Fibroblast of skin of right quadriceps (primary cell): ENCODE results near the gene LILRA5.
"Not testable (repeated sequence)": the region's sequence is repeated elsewhere in the genome, so short reads cannot be mapped to it uniquely, and the experiment has no call there.

Source experiments
- DNase-seq: peaks from one replicate; pipeline ENCODE4 v3.0.0-alpha.2; 2013

Gene LILRA5

GRCh38 chr19:54312436-54313377 lies at the start of gene LILRA5:
Gene LILRA5, minus strand, starts transcription at chr19:54313166. Its CDS starts 147 bp downstream, at chr19:54313019.
- DNase-seq: no peak

- not testable (repeated sequence) for DNase-seq
Measured at GRCh38 chr19:54361680-54362422, 48.9 kb upstream of the LILRA5 start.

DNA sequence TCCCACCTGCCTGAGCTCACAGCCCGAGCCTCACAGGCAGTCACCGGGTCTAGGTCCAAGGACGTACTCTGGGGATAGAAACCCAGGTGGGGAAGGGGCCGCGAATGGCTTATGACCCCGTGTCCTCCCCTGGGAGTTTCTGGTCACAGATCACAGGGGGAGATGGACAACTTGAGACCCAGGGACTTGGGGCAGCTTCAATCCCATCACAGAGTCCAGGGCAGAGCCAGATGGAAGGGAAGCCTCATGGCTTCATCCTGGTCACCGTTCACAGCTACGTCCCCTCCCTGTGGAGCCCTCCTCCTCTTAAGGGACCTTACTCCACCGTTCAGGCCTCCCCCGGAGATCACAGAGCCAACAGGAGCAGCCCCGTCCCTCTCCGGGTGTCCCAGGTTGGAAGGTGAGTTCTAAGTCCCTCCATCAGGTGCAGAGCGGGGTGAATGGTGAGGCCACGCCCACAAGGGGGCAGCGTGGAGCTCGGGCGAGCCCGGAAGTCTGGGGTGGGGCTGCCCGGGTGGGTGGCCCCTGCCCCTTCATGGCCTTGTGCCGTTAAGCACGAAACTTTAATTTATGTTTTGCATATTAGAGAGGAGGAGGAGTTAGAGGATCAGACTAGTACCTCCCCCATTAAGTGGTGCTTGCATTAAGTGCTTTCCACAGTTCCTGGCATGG lies 46.3 kb upstream of the LILRA5 start:
- DNase-seq: not testable (repeated sequence)

- DNase-seq: no peak
Measured at GRCh38 chr19:54357381-54357780, 44.4 kb upstream of the LILRA5 start.

DNA sequence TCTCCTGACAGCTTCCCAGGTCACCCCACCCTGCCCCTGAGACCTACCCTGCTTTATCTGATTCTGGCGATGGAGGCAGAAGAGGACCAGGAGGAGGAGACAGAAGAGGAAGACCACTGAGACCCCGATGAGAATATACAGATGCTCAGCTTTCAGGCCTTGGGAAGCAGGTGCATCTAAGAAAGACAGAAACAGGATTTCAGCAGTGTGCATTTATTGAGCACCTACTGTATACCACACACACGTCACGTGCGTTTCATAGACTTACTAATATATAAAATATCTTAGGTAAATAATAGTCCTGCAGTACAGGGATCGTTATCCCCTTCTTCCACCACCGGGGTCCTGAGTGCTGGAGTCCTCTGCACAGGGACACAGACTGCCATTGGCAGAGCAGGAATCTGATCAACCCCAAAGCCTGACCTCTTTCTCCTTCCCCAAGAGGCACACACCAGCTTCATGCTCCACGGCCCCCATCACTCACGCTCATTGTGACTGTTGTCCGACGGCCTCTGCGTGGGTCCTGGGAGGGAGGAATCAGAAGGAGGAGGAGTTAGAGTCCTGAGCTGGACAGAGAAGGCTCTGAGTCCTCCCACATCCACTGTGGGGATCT lies 43.6 kb upstream of the LILRA5 start:
- DNase-seq: no peak

DNA sequence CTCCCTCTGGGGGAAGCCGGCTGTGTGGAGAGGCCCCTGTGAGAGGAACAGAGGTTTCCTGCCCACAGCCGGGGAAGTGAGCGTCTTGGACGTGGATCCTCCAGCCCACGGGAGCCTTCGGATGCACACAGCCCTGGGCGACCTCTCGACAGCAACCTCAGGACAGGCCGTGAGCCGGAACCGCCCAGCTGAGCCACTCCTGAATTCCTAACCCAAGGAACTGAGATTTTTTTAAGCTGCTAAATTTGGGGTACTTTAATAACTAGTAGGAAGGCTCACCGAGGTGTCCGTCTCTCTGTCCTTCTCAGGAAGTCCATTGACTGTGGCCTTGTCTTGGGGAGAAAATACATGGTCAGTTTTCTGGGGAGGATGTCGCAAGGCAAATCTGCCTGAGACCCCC lies 42.7 kb upstream of the LILRA5 start:
- no peak for DNase-seq

GRCh38 chr19:54354761-54355160 lies 41.8 kb upstream of the LILRA5 start:
- DNase-seq: no peak

GRCh38 chr19:54352546-54352945 lies 39.6 kb upstream of the LILRA5 start:
- no peak for DNase-seq

GRCh38 chr19:54352041-54352440 lies 39.1 kb upstream of the LILRA5 start:
- DNase-seq: no peak

GRCh38 chr19:54351474-54351873 lies 38.5 kb upstream of the LILRA5 start:
- DNase-seq: no peak

- DNase-seq: no peak
Measured at GRCh38 chr19:54345938-54346386, 33.0 kb upstream of the LILRA5 start.

GRCh38 chr19:54343868-54344267 lies 30.9 kb upstream of the LILRA5 start:
- no peak for DNase-seq

DNA sequence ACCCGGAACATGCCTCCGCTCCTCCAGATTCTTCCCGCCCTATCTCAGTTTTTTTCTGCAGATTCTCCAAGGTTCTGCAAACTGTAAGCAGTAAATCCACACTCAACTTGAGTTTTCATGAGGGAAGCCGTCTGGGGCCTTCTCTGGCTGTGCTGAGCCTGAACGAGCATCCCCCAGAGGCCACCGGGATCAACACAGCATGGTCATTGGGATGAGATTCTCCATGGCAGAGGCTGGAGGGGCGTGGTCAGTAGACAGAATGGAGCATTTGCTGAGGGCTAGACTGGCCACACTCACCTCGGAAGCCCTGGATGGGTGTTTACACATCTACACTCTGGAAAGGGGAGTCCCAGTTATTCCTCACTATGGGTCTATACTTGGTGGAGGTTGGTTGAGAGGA lies 28.3 kb upstream of the LILRA5 start:
- no peak for DNase-seq

- no peak for DNase-seq
Measured at GRCh38 chr19:54339646-54340358, 26.8 kb upstream of the LILRA5 start.

DNA sequence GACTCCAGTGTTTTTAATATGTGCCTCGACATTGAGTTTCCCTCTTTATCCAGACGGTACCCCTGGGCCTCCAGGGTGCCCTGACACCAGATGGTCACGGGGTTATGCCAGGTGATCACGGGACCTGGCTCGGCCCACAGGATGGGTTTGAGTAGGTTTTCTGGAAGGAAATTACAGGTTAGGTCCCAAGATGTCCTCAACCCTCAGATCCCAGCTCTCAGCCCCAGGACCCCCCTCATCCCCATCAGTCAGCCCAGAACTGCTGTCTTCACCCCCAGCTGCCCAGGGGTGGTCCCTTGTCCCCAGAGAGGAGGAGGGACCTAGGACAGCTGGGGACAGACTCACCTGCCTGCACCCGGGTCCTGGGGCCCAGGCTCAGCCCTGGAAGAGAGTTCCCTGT lies 25.6 kb upstream of the LILRA5 start:
- DNase-seq: no peak

GRCh38 chr19:54337858-54338230 lies 24.9 kb upstream of the LILRA5 start:
- DNase-seq: no peak

DNA sequence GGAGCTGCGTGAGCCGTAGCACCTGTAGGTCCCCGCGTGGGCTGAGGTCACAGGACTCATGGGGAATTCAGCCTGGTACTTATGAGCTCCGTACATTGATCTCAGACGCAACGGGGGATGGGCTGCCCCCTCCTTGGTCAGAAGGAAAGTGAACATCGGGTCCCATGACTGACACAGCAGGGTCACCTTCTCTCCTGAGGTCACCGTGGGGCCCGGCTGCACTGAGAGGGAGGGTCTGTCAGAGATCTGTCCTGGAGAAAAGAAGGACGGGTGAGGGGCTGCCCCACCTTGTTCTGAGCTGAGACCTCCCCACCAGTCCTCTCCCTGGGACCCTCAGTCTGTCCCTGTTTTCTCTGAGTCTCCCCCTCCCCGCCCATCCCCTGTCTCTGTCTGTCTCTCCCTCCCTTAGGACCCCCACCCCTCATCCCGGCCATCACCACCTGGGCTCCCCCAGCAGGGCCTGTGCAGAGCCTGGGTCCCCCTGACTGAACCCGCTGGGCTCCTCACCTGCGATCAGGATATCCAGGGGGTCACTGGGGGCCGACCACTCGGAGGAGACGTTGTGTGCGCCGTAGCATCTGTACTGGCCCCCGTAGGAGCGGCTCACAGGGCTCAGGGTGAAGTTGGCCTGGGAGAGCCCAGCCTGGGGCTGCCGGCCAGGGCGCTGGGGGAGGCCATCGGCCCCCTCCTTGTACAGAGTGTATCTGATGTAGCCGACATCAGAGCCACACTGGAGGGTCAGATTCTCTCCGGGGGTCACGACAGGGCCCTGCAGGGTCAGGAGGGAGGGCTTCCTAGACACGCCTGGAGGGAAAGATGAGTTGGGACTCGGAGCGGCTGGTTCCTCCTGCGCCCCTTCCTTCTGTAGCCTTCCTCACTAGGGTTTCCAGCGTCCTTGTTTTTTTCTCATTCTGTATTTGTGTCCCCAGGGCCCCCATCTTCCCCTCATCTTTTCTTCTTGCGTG lies 24.2 kb upstream of the LILRA5 start:
- DNase-seq: no peak

- no peak for DNase-seq
Measured at GRCh38 chr19:54335979-54336892, 23.3 kb upstream of the LILRA5 start.

- DNase-seq: no peak
Measured at GRCh38 chr19:54335164-54335563, 22.2 kb upstream of the LILRA5 start.
